ENCODE results near the gene SUN1. TPM values are rescaled to one million over a fixed set of nuclear protein-coding genes. Genes with fewer than 3 reads are reported as not detected.

SUN1 gene
- total and polyA plus RNA-seq, 2 of the 8 experiments (the other 6 are each of a cell fraction or from before 2014, with no cell fraction given) = 108 to 158 TPM

DNA sequence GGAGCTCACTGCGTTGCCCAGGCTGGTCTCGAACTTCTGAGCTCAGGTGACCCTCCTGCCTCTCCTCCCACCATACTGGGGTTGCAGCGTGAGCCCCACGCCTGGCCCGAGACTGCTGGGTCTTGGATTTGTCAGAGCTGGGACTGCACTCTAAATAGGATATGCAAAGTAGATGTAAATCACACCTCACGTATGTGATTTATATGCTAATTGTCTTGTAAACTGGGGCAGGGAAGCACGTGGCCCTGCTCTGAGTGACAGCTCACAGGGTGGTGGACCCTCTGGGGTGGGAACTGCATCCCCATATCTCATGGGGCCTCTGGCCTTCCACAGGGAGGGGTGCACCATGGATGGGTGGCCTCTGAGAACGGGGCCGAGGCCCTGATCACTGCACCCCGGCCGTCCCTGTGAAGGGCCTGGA is 78.2 kb downstream of the SUN1 start (continued):
- TF ChIP-seq, protein P1, sequence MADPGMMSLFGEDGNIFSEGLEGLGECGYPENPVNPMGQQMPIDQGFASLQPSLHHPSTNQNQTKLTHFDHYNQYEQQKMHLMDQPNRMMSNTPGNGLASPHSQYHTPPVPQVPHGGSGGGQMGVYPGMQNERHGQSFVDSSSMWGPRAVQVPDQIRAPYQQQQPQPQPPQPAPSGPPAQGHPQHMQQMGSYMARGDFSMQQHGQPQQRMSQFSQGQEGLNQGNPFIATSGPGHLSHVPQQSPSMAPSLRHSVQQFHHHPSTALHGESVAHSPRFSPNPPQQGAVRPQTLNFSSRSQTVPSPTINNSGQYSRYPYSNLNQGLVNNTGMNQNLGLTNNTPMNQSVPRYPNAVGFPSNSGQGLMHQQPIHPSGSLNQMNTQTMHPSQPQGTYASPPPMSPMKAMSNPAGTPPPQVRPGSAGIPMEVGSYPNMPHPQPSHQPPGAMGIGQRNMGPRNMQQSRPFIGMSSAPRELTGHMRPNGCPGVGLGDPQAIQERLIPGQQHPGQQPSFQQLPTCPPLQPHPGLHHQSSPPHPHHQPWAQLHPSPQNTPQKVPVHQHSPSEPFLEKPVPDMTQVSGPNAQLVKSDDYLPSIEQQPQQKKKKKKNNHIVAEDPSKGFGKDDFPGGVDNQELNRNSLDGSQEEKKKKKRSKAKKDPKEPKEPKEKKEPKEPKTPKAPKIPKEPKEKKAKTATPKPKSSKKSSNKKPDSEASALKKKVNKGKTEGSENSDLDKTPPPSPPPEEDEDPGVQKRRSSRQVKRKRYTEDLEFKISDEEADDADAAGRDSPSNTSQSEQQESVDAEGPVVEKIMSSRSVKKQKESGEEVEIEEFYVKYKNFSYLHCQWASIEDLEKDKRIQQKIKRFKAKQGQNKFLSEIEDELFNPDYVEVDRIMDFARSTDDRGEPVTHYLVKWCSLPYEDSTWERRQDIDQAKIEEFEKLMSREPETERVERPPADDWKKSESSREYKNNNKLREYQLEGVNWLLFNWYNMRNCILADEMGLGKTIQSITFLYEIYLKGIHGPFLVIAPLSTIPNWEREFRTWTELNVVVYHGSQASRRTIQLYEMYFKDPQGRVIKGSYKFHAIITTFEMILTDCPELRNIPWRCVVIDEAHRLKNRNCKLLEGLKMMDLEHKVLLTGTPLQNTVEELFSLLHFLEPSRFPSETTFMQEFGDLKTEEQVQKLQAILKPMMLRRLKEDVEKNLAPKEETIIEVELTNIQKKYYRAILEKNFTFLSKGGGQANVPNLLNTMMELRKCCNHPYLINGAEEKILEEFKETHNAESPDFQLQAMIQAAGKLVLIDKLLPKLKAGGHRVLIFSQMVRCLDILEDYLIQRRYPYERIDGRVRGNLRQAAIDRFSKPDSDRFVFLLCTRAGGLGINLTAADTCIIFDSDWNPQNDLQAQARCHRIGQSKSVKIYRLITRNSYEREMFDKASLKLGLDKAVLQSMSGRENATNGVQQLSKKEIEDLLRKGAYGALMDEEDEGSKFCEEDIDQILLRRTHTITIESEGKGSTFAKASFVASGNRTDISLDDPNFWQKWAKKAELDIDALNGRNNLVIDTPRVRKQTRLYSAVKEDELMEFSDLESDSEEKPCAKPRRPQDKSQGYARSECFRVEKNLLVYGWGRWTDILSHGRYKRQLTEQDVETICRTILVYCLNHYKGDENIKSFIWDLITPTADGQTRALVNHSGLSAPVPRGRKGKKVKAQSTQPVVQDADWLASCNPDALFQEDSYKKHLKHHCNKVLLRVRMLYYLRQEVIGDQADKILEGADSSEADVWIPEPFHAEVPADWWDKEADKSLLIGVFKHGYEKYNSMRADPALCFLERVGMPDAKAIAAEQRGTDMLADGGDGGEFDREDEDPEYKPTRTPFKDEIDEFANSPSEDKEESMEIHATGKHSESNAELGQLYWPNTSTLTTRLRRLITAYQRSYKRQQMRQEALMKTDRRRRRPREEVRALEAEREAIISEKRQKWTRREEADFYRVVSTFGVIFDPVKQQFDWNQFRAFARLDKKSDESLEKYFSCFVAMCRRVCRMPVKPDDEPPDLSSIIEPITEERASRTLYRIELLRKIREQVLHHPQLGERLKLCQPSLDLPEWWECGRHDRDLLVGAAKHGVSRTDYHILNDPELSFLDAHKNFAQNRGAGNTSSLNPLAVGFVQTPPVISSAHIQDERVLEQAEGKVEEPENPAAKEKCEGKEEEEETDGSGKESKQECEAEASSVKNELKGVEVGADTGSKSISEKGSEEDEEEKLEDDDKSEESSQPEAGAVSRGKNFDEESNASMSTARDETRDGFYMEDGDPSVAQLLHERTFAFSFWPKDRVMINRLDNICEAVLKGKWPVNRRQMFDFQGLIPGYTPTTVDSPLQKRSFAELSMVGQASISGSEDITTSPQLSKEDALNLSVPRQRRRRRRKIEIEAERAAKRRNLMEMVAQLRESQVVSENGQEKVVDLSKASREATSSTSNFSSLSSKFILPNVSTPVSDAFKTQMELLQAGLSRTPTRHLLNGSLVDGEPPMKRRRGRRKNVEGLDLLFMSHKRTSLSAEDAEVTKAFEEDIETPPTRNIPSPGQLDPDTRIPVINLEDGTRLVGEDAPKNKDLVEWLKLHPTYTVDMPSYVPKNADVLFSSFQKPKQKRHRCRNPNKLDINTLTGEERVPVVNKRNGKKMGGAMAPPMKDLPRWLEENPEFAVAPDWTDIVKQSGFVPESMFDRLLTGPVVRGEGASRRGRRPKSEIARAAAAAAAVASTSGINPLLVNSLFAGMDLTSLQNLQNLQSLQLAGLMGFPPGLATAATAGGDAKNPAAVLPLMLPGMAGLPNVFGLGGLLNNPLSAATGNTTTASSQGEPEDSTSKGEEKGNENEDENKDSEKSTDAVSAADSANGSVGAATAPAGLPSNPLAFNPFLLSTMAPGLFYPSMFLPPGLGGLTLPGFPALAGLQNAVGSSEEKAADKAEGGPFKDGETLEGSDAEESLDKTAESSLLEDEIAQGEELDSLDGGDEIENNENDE (IDR thresholded peaks at IDR 0.05; ENCODE audit: insufficient replicate concordance, low read length) = no peak
- no peak for TF ChIP-seq SIX5 (IDR thresholded peaks at IDR 0.05; ENCODE audit: low read depth, low read length)
- TF ChIP-seq SAP30 (IDR thresholded peaks at IDR 0.05; ENCODE audit: insufficient read depth, insufficient replicate concordance, low read length) = no peak
